SKM-1 (cell line): ENCODE measurements around the gene TCAP.
"Not testable (repeated sequence)": the region's sequence is repeated elsewhere in the genome, so short reads cannot be mapped to it uniquely, and the experiment has no call there.

Experiments used
- DNase-seq: peaks from one replicate; lab custom pipeline; 2025; ENCODE audit not compliant: unreplicated experiment; lab: John Stamatoyannopoulos, UW

The TCAP gene

GRCh38 chr17:39702901-39703893, 38.0 kb downstream of the TCAP start:
- DNase-seq: no peak

GRCh38 chr17:39703913-39704312, 38.8 kb downstream of the TCAP start:
- DNase-seq: no peak

- no peak for DNase-seq
Measured at GRCh38 chr17:39704821-39705551, 39.8 kb downstream of the TCAP start.

GRCh38 chr17:39705786-39706348, 40.7 kb downstream of the TCAP start:
- no peak for DNase-seq

- no peak for DNase-seq
Measured at GRCh38 chr17:39706383-39706782, 41.2 kb downstream of the TCAP start.

GRCh38 chr17:39706921-39707337, 41.8 kb downstream of the TCAP start:
- DNase-seq: no peak

GRCh38 chr17:39709319-39709997, 44.3 kb downstream of the TCAP start:
- DNase-seq: no peak

GRCh38 chr17:39709998-39710964, 45.1 kb downstream of the TCAP start:
- DNase-seq: no peak

- not testable (repeated sequence) for DNase-seq
Measured at GRCh38 chr17:39711071-39711470, 45.9 kb downstream of the TCAP start.

GRCh38 chr17:39711851-39712250, 46.7 kb downstream of the TCAP start:
- no peak for DNase-seq

GRCh38 chr17:39714234-39714633, 49.1 kb downstream of the TCAP start:
- DNase-seq: no peak

GRCh38 chr17:39715375-39716072, 50.4 kb downstream of the TCAP start:
- DNase-seq: no peak
